SK-N-SH (cell line): ENCODE measurements around the gene TPSB2. TPM values are rescaled to one million over a fixed set of nuclear protein-coding genes. Genes with fewer than 3 reads are reported as not detected.

Experiments used
- CTCF ChIA-PET: fragments of 300-600, 350-600 bp; formaldehyde crosslinking; extraction: SDS; loops from one replicate; lab custom pipeline; 2021; lab: Yijun Ruan, JAX
- POLR2A ChIA-PET: fragments of 350-600 bp; sonication (Branson Sonifier 250); formaldehyde crosslinking; extraction: SDS; loops from one replicate; lab custom pipeline; 2020; ENCODE audit warnings: antibody characterized with exemption, inconsistent platforms; lab: Yijun Ruan, JAX
- DNase-seq: peaks from one replicate; pipeline ENCODE4 v3.0.0; 2012
- H2AFZ ChIP-seq: fragments of 200-600 bp; sonication (generic); 2 replicates; pipeline ENCODE4 v1.8.1; 2016; ENCODE audit warnings: antibody characterized with exemption, mild to moderate bottlenecking, low read depth
- H3F3A ChIP-seq: fragments of 200-600 bp; sonication (generic); replicated peaks from 2 replicates; pipeline ENCODE3; 2016; ENCODE audit warnings: antibody characterized with exemption, mild to moderate bottlenecking; ENCODE audit not compliant: insufficient read depth
- H3K27ac ChIP-seq, 2 experiments: fragments of 200-500 bp in 1 of 2; fragments of 200-600 bp in 1 of 2; sonication (Bioruptor generic) in 1 of 2; sonication (generic), shearing (Covaris generic) in 1 of 2; 2 replicates each; pipeline versions ENCODE4 v1.5.1 to v1.6.1; 2014 to 2016; ENCODE audit warnings: low read depth in 2 of 2, inconsistent platforms in 1 of 2, low read length in 1 of 2, mild to moderate bottlenecking in 1 of 2, mixed read lengths in 1 of 2
- H3K27me3 ChIP-seq: fragments of 200-600 bp; sonication (generic), shearing (Covaris generic); 2 replicates; pipeline ENCODE4 v1.6.1; 2016; ENCODE audit warnings: mixed run types; ENCODE audit not compliant: insufficient read depth
- H3K36me3 ChIP-seq, 2 experiments: fragments of 200-500 bp in 1 of 2; fragments of 200-600 bp in 1 of 2; sonication (Bioruptor generic) in 1 of 2; sonication (generic) in 1 of 2; replicated peaks in 1 of 2; 2 replicates each; pipeline versions ENCODE3 to v1.5.1; 2014 to 2016; ENCODE audit warnings: low read length in 1 of 2, mild to moderate bottlenecking in 1 of 2; ENCODE audit not compliant: insufficient read depth in 2 of 2, control insufficient read depth in 1 of 2
- H3K4me1 ChIP-seq, 2 experiments: fragments of 200-500 bp in 1 of 2; fragments of 200-600 bp in 1 of 2; sonication (Bioruptor generic) in 1 of 2; sonication (generic), shearing (Covaris generic) in 1 of 2; 2 replicates each; pipeline versions ENCODE4 v1.5.1 to v1.6.1; 2014 to 2016; ENCODE audit warnings: low read depth in 1 of 2, low read length in 1 of 2, mixed run types in 1 of 2; ENCODE audit not compliant: insufficient read depth in 2 of 2, control insufficient read depth in 1 of 2
- H3K4me2 ChIP-seq: fragments of 200-600 bp; sonication (generic), shearing (Covaris generic); 2 replicates; pipeline ENCODE4 v1.6.1; 2017; ENCODE audit warnings: mixed run types
- H3K4me3 ChIP-seq, 2 experiments: fragments of 200-500 bp in 1 of 2; fragments of 200-600 bp in 1 of 2; sonication (Bioruptor generic) in 1 of 2; sonication (generic), shearing (Covaris generic) in 1 of 2; 2 replicates each; pipeline versions ENCODE4 v1.5.1 to v1.8.1; 2014 to 2016; ENCODE audit warnings: low read depth in 2 of 2, inconsistent platforms in 1 of 2, low read length in 1 of 2, mild to moderate bottlenecking in 1 of 2, mixed read lengths in 1 of 2, moderate library complexity in 1 of 2
- H3K79me2 ChIP-seq: fragments of 200-600 bp; sonication (generic); 2 replicates; pipeline ENCODE4 v1.8.1; 2017; ENCODE audit warnings: mild to moderate bottlenecking; ENCODE audit not compliant: insufficient read depth
- H3K9ac ChIP-seq: fragments of 200-600 bp; sonication (generic); 2 replicates; pipeline ENCODE4 v1.6.1; 2017; ENCODE audit warnings: mixed run types
- H3K9me2 ChIP-seq: fragments of 200-600 bp; sonication (generic); 2 replicates; pipeline ENCODE4 v1.6.1; 2017; ENCODE audit warnings: mixed run types
- H3K9me3 ChIP-seq: fragments of 200-600 bp; sonication (generic); 2 replicates; pipeline ENCODE4 v1.6.1; 2017; ENCODE audit warnings: mixed run types, mild to moderate bottlenecking, moderate library complexity
- H4K20me1 ChIP-seq: fragments of 200-600 bp; sonication (generic); 2 replicates; pipeline ENCODE4 v1.6.1; 2017; ENCODE audit warnings: mild to moderate bottlenecking, mixed run types; ENCODE audit not compliant: insufficient read depth
- CHD2 ChIP-seq: fragments of 150-350 bp; IDR thresholded peaks from 2 replicates; pipeline ENCODE4 v1.6.1; 2018; ENCODE audit warnings: low read length; ENCODE audit not compliant: partially characterized antibody
- RFX5 ChIP-seq: IDR thresholded peaks from 2 replicates; pipeline ENCODE4 v1.6.1; 2012; ENCODE audit warnings: mild to moderate bottlenecking, improper control_type of control experiment, low read length
- SMC3 ChIP-seq: IDR thresholded peaks from 2 replicates; pipeline ENCODE4 v1.6.1; 2012; ENCODE audit warnings: low read depth, low read length, improper control_type of control experiment
- YY1 ChIP-seq: IDR thresholded peaks from 2 replicates; pipeline ENCODE4 v1.4.0; 2012; ENCODE audit warnings: low read depth, mild to moderate bottlenecking
- WGBS: methylation state at CpG from one replicate; pipeline ENCODE4 v1.1.6; 2017; ENCODE audit warnings: low lambda C conversion rate; 5-methylcytosine and 5-hydroxymethylcytosine counted together
- polyA plus RNA-seq, 3 experiments: library from polyadenylated mRNA; depleted of rRNA; stranded (reverse); fragments of >200 nt; gene quantifications; 2 replicates each; pipeline ENCODE4 v1.2.3, GENCODE V29; 2012
- TF ChIP-seq, protein P1 (sequence below): fragments of 200-600 bp; sonication (generic); IDR thresholded peaks from 2 replicates; pipeline ENCODE4 v1.6.1; 2017; ENCODE audit warnings: antibody characterized with exemption, mild to moderate bottlenecking, moderate library complexity
- TF ChIP-seq, protein P2 (sequence below): IDR thresholded peaks from 2 replicates; pipeline ENCODE4 v1.4.0; 2012; ENCODE audit warnings: low read depth, borderline replicate concordance
- TF ChIP-seq, protein P3 (sequence below): fragments of 150-350 bp; IDR thresholded peaks from 2 replicates; pipeline ENCODE4 v1.6.1; 2016; ENCODE audit warnings: mild to moderate bottlenecking, low read depth, low read length
- TF ChIP-seq, protein P4 (sequence below): IDR thresholded peaks from 2 replicates; pipeline ENCODE4 v1.6.1; 2012; ENCODE audit warnings: mild to moderate bottlenecking, low read depth, low read length, moderate library complexity
- TF ChIP-seq, protein P5 (sequence below): IDR thresholded peaks from 2 replicates; pipeline ENCODE4 v1.4.0; 2012; ENCODE audit warnings: low read depth, borderline replicate concordance
- TF ChIP-seq, protein P6 (sequence below): IDR thresholded peaks from 2 replicates; pipeline ENCODE4 v1.4.0; 2012; ENCODE audit warnings: low read depth

The TPSB2 gene
- polyA plus RNA-seq, 1 of the 3 experiments (the other 2 are of a cell fraction) = not detected

DNA sequence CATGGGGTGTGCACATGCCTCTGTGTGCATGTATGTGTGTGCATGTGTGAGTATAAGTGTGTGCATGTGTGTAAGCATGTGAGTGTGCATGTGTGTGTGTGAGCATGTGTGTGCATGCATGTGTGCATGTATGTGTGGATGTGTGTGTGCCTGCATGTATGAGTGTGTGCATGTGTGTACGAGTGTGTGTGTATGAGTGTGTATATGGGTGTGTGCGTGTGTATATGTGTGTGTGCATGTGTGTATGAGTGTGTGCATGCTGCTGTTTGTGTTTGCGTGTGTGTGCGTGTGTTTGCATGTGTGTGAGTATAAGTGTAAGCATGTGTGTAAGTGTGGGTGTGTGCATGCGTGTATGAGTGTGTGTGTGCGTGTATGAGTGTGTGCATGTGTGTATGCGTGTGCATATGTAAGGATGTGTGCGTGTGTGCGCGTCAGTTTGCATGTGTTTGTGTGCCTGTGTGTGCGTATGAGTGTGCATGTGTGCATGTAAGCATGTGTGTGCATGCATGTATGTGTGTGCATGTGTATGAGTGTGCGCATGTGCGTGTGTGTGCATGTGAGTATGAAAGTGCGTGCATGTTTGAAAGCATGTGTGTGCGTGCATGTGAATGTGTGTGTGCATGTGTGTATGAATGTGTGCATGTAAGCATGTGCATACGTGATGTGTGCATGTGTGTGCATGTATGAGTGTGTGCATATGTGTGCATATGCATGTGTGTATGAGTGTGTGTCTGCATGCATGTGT is 34.5 kb upstream of the TPSB2 start:
- POLR2A ChIA-PET = no interaction called here
- peaks cover 60% of the 10 kb centered on the region for H3K27me3 ChIP-seq

More for the DNA sequence above, 34.5 kb upstream of the TPSB2 start:
- no peak for DNase-seq
- H3K9me3 ChIP-seq = no peaks in the 10 kb centered on the region
- H3K4me1 ChIP-seq = no peaks in the 10 kb centered on the region
- H4K20me1 ChIP-seq = no peaks in the 10 kb centered on the region
- 76% methylated on average over 16 of the region's 16 CpGs for WGBS
- H2AFZ ChIP-seq = no peak overlapping the region
- no peaks in the 10 kb centered on the region for H3K79me2 ChIP-seq
- no peak overlapping the region for H3K9ac ChIP-seq
- TF ChIP-seq, protein P1, sequence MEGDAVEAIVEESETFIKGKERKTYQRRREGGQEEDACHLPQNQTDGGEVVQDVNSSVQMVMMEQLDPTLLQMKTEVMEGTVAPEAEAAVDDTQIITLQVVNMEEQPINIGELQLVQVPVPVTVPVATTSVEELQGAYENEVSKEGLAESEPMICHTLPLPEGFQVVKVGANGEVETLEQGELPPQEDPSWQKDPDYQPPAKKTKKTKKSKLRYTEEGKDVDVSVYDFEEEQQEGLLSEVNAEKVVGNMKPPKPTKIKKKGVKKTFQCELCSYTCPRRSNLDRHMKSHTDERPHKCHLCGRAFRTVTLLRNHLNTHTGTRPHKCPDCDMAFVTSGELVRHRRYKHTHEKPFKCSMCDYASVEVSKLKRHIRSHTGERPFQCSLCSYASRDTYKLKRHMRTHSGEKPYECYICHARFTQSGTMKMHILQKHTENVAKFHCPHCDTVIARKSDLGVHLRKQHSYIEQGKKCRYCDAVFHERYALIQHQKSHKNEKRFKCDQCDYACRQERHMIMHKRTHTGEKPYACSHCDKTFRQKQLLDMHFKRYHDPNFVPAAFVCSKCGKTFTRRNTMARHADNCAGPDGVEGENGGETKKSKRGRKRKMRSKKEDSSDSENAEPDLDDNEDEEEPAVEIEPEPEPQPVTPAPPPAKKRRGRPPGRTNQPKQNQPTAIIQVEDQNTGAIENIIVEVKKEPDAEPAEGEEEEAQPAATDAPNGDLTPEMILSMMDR = no peak
- no peak for TF ChIP-seq YY1
- TF ChIP-seq RFX5 = no peak
- TF ChIP-seq, protein P2, sequence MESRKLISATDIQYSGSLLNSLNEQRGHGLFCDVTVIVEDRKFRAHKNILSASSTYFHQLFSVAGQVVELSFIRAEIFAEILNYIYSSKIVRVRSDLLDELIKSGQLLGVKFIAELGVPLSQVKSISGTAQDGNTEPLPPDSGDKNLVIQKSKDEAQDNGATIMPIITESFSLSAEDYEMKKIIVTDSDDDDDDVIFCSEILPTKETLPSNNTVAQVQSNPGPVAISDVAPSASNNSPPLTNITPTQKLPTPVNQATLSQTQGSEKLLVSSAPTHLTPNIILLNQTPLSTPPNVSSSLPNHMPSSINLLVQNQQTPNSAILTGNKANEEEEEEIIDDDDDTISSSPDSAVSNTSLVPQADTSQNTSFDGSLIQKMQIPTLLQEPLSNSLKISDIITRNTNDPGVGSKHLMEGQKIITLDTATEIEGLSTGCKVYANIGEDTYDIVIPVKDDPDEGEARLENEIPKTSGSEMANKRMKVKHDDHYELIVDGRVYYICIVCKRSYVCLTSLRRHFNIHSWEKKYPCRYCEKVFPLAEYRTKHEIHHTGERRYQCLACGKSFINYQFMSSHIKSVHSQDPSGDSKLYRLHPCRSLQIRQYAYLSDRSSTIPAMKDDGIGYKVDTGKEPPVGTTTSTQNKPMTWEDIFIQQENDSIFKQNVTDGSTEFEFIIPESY = no peak
- TF ChIP-seq SMC3 = no peak
- TF ChIP-seq, protein P3, sequence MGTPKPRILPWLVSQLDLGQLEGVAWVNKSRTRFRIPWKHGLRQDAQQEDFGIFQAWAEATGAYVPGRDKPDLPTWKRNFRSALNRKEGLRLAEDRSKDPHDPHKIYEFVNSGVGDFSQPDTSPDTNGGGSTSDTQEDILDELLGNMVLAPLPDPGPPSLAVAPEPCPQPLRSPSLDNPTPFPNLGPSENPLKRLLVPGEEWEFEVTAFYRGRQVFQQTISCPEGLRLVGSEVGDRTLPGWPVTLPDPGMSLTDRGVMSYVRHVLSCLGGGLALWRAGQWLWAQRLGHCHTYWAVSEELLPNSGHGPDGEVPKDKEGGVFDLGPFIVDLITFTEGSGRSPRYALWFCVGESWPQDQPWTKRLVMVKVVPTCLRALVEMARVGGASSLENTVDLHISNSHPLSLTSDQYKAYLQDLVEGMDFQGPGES = no peak
- no peak for TF ChIP-seq CHD2
- TF ChIP-seq, protein P4, sequence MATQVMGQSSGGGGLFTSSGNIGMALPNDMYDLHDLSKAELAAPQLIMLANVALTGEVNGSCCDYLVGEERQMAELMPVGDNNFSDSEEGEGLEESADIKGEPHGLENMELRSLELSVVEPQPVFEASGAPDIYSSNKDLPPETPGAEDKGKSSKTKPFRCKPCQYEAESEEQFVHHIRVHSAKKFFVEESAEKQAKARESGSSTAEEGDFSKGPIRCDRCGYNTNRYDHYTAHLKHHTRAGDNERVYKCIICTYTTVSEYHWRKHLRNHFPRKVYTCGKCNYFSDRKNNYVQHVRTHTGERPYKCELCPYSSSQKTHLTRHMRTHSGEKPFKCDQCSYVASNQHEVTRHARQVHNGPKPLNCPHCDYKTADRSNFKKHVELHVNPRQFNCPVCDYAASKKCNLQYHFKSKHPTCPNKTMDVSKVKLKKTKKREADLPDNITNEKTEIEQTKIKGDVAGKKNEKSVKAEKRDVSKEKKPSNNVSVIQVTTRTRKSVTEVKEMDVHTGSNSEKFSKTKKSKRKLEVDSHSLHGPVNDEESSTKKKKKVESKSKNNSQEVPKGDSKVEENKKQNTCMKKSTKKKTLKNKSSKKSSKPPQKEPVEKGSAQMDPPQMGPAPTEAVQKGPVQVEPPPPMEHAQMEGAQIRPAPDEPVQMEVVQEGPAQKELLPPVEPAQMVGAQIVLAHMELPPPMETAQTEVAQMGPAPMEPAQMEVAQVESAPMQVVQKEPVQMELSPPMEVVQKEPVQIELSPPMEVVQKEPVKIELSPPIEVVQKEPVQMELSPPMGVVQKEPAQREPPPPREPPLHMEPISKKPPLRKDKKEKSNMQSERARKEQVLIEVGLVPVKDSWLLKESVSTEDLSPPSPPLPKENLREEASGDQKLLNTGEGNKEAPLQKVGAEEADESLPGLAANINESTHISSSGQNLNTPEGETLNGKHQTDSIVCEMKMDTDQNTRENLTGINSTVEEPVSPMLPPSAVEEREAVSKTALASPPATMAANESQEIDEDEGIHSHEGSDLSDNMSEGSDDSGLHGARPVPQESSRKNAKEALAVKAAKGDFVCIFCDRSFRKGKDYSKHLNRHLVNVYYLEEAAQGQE = no peak
- TF ChIP-seq, protein P5, sequence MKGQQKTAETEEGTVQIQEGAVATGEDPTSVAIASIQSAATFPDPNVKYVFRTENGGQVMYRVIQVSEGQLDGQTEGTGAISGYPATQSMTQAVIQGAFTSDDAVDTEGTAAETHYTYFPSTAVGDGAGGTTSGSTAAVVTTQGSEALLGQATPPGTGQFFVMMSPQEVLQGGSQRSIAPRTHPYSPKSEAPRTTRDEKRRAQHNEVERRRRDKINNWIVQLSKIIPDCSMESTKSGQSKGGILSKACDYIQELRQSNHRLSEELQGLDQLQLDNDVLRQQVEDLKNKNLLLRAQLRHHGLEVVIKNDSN = no peak
- TF ChIP-seq, protein P6, sequence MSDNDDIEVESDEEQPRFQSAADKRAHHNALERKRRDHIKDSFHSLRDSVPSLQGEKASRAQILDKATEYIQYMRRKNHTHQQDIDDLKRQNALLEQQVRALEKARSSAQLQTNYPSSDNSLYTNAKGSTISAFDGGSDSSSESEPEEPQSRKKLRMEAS = no peak
- H3K4me3 ChIP-seq = no peak overlapping the region
- H3F3A ChIP-seq = peaks cover 10% of the 10 kb centered on the region
- CTCF ChIA-PET = no interaction called here
- H3K4me2 ChIP-seq = no peak overlapping the region
- H3K36me3 ChIP-seq = no peaks in the 10 kb centered on the region
- H3K9me2 ChIP-seq = no peaks in the 10 kb centered on the region
- H3K27ac ChIP-seq = no peak overlapping the region
